Measurements from ENCODE around the gene PHKA2.

Gene PHKA2

DNA sequence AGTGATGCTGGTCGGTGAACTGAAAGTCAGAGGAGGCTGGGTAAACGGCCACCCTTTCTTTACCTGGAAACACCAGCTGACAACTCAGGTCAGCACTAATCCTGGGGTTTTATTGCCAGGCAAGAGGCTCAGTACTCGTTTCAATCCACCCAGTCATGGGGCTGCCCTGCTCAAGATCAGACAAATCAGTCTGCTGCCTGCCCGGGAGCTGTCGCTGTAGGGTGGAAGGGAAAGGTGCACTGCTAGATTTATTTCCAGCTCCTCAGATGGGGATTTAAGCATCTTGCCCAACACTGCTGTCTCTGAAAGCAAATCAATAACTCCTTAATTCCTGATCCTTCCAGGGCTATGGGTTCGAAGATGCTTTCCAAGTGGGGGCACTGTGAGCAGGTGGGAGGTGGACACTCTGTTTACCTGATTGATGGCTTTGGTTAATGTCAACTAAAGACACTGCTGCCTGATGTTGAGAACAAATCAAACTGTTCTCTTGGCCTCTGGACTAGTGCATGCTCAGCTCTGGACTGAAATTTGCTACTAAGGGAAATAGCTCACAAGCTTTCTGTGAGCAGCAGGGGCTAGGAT lies 59.3 kb downstream of the PHKA2 start:
- Histone ChIP-seq H3K4me1 (ENCODE audit: insufficient read depth, low read length) (no peaks in the 10 kb centered on the region), H4K20me1 (ENCODE audit: insufficient read depth, low read length) (no peaks in the 10 kb centered on the region), H3K36me3 (ENCODE audit: insufficient read depth, low read length) (peaks cover 18% of the 10 kb centered on the region; the same call in 1 of the 2 replicates), H3K79me2 (ENCODE audit: insufficient read depth, low read length) (no peaks in the 10 kb centered on the region), H3K4me3 (ENCODE audit: low read depth in 1 of 2, low read length in 2 of 2) (no peak overlapping the region), H3K27me3 (ENCODE audit: insufficient read depth, low read length, poor library complexity) (no peaks in the 10 kb centered on the region), H3K4me2 (ENCODE audit: insufficient read depth, low read length) (no peak overlapping the region), H2AFZ (ENCODE audit: low read depth, low read length) (no peak overlapping the region), H3K9ac (ENCODE audit: low read depth, low read length) (no peak overlapping the region), H3K9me3 (ENCODE audit: insufficient read depth, low read length, severe bottlenecking) (no peaks in the 10 kb centered on the region), H3K27ac (ENCODE audit: low read length) (no peak overlapping the region)
- TF ChIP-seq EZH2 (IDR thresholded peaks at IDR 0.05; ENCODE audit: borderline replicate concordance, low read depth, low read length, severe bottlenecking) (no peak), CTCF (IDR thresholded peaks at IDR 0.05; ENCODE audit: borderline replicate concordance, extremely low read depth, low read length, poor library complexity, severe bottlenecking) (no peak)
- ATAC-seq (ENCODE audit: insufficient read depth, low read depth) (no peak), DNase-seq (no peak)

- peaks cover 38% of the 10 kb centered on the region for H3K36me3 ChIP-seq (ENCODE audit: insufficient read depth, low read length)
- H3K4me2 ChIP-seq (ENCODE audit: insufficient read depth, low read length): no peak overlapping the region
- no peaks in the 10 kb centered on the region for H3K27me3 ChIP-seq (ENCODE audit: insufficient read depth, low read length, poor library complexity)
- no peak overlapping the region for H3K27ac ChIP-seq (ENCODE audit: low read length)
- peaks cover 6% of the 10 kb centered on the region for H3K9me3 ChIP-seq (ENCODE audit: insufficient read depth, low read length, severe bottlenecking)
- H3K79me2 ChIP-seq (ENCODE audit: insufficient read depth, low read length): no peaks in the 10 kb centered on the region
- DNase-seq: no peak
- H2AFZ ChIP-seq (ENCODE audit: low read depth, low read length): no peak overlapping the region
- TF ChIP-seq EZH2 (IDR thresholded peaks at IDR 0.05; ENCODE audit: borderline replicate concordance, low read depth, low read length, severe bottlenecking): no peak
- TF ChIP-seq CTCF (IDR thresholded peaks at IDR 0.05; ENCODE audit: borderline replicate concordance, extremely low read depth, low read length, poor library complexity, severe bottlenecking): no peak
- H3K9ac ChIP-seq (ENCODE audit: low read depth, low read length): no peak overlapping the region
- no peaks in the 10 kb centered on the region for H4K20me1 ChIP-seq (ENCODE audit: insufficient read depth, low read length)
- no peaks in the 10 kb centered on the region for H3K4me1 ChIP-seq (ENCODE audit: insufficient read depth, low read length)
- no peak for ATAC-seq (ENCODE audit: insufficient read depth, low read depth)
- H3K4me3 ChIP-seq (ENCODE audit: low read depth in 1 of 2, low read length in 2 of 2): no peak overlapping the region
Observed at GRCh38 chrX:18920566-18920965, 63.3 kb downstream of the PHKA2 start.

DNA sequence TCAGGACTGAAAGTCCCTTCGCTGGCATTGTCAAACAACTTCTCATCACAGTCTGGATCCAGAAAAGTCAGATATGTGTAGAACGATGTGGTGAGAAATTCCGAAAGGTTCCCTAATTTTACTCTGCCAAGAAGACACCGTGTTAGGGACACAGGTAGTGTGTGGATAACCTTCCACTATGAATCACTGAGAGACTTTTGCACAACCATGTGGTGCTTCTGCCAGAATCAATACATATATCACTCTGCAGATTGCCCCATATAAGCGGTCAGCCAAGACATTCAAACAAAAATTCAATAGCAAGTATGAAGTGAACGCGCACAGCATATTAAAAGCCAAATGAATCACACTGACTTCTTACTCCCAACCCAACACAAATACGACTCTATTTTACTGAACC lies 63.8 kb downstream of the PHKA2 start:
- Histone ChIP-seq H3K27me3 (ENCODE audit: insufficient read depth, low read length, poor library complexity) (no peaks in the 10 kb centered on the region), H3K9ac (ENCODE audit: low read depth, low read length) (no peak overlapping the region), H3K4me1 (ENCODE audit: insufficient read depth, low read length) (no peaks in the 10 kb centered on the region), H3K4me3 (ENCODE audit: low read depth in 1 of 2, low read length in 2 of 2) (no peak overlapping the region), H3K4me2 (ENCODE audit: insufficient read depth, low read length) (no peak overlapping the region), H2AFZ (ENCODE audit: low read depth, low read length) (no peak overlapping the region), H3K36me3 (ENCODE audit: insufficient read depth, low read length) (peaks cover 38% of the 10 kb centered on the region), H3K9me3 (ENCODE audit: insufficient read depth, low read length, severe bottlenecking) (peaks cover 6% of the 10 kb centered on the region), H4K20me1 (ENCODE audit: insufficient read depth, low read length) (no peaks in the 10 kb centered on the region), H3K79me2 (ENCODE audit: insufficient read depth, low read length) (no peaks in the 10 kb centered on the region), H3K27ac (ENCODE audit: low read length) (no peak overlapping the region)
- TF ChIP-seq CTCF (IDR thresholded peaks at IDR 0.05; ENCODE audit: borderline replicate concordance, extremely low read depth, low read length, poor library complexity, severe bottlenecking) (no peak), EZH2 (IDR thresholded peaks at IDR 0.05; ENCODE audit: borderline replicate concordance, low read depth, low read length, severe bottlenecking) (no peak)
- DNase-seq: no peak
- no peak for ATAC-seq (ENCODE audit: insufficient read depth, low read depth)
